GM19193 (cell line): ENCODE measurements around the gene ELOA.

Experiments
- POLR2A ChIP-seq: IDR thresholded peaks from 4 replicates; pipeline ENCODE4 v1.6.1; 2011; ENCODE audit not compliant: insufficient read depth, insufficient read length; ENCODE audit errors: extremely low read depth

The ELOA gene

DNA sequence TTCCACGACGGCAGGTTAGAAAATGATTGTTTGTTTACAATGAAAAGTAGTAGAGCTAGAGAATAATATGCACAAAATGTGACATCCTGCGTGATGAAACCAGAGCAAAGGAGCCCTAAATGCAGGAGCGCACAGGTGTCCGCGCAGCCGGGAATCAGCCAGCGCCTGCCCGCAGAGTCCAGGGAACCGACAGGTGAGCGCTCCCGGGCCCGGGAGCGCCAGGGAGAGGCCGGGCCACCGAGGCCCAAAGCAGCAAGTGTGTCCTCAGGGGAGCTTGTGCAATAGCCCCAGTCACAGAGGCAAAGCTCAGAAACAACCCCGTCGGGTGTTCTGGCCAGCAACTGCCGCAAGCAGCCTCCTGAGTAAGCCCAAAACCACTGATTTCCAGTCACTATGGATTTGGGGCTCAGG, 58.1 kb downstream of the ELOA start:
- TF ChIP-seq POLR2A, result no peak

DNA sequence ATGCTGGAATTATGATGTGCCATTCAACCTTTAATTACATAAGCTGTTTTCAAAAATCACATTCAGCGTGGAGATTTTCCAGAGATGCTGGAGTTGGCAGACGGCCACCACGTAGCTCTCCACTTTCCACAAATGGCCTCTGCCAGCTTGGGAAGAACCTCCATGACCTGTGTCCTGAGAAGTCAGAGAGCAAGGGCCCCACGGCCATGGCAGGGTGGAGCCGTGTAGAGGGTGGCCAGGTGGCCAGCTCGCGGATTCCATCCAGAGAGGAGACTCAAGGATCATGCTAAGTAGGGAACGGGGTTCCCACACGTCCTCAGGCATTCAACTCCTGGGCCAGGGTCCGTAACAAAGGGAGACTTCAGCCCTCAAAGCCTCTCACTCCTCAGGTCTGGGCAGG, 58.6 kb downstream of the ELOA start:
- TF ChIP-seq POLR2A, result no peak

DNA sequence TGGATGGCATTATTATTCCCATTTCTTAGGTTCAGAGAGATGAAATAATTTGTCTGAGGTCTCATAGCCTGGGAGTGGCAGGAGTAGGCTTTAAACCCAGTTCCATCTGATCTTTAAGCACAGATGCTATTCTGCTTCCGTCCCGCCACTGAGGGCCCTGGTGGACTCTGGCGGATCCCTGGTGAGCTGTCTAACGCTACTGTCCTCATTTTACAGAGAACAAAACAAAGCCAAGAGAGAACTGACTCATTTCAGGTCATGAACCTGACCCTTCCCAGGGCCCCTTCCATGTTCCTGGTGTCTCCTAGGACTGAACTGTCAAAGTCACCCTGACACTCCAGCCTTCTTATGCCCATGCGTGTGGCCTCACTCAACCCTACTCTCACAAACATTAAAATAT, 60.4 kb downstream of the ELOA start:
- TF ChIP-seq POLR2A, result no peak

DNA sequence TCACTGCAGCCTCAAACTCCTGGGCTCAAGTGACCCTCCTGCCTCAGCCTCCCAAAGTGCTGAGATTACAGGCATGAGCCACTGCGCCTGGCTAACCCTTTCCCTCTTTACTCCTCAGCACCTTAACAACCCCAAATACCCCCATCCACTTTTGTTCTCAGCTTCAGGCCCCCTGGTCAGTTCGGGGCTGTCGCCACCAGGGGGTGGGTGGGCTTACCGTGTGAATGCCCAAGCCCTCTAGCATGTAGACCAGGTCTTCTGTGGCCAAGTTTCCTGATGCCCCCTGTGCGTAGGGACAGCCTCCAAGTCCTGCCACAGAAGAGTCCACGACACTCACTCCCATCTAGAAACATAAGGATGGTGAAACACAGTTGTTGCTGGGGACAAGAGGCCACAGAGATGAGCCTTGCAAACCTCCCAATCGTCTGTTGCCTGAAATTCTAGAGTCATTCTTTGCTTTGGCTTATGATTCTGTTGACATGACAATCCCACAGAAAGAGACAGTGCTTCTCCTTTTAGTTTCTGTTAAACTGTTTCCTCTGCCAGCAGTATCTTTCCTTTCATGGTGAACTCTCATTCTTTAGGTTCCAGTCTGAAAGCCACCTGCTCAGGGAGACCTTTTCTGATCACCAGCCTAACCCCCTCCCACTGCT, 61.0 kb downstream of the ELOA start:
- no peak for TF ChIP-seq POLR2A

DNA sequence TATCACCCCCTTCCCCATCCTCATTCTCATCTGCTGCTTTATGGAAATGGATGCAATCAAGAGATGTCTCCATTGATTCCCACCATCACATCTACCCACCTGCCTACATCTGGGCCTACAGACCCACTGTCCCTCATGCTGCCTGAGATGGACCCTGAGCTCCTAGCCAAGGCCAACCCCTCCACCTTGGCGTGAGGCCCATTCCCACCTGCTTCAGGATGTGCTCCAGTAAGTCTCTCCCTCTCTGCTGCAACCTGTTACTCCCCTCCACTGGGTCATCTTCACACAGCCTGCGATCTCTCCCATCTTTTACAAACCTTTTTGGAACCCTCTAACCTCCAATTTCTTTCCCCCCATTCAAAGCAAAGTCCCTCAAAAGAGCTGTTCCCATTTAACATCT, 61.8 kb downstream of the ELOA start:
- no peak for TF ChIP-seq POLR2A

DNA sequence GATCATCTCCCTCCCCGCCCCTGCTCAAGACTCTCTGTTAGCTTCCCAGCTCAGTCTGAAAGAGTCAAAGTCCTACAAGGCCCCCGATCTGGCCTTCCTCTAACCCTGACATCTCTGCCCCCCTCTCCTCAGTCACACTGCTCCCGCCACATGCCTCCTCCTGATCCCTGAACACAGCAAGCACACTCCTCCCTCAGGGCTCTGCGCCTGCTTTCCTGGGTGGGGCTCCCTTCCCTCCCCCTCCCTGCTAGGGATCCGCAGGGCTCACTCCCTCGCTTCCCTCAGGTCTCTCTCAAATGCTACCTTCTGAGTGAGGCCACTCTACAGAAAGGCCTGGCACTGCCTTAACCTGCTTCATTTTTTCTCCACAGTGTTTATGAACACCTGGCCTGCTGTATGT, 63.0 kb downstream of the ELOA start:
- no peak for TF ChIP-seq POLR2A

DNA sequence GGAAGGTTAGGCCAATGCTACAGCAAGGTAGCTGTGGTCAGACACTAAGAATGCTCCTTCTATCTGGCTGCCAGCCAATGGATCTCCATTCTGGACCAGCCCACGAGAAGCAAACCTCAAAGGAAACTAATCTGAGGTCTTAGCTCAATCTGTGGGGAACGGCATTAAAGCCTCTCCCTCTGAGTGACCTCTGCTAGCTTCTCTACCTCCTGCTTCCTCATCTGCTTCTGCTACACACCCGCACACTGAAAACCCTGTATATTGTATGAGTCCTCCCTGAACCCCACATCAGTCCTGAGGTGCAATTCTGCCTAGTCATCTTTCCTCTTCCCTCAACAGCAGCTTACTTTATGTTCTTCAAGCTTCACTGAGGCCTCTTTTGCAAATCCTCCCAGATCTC, 64.2 kb downstream of the ELOA start:
- no peak for TF ChIP-seq POLR2A

DNA sequence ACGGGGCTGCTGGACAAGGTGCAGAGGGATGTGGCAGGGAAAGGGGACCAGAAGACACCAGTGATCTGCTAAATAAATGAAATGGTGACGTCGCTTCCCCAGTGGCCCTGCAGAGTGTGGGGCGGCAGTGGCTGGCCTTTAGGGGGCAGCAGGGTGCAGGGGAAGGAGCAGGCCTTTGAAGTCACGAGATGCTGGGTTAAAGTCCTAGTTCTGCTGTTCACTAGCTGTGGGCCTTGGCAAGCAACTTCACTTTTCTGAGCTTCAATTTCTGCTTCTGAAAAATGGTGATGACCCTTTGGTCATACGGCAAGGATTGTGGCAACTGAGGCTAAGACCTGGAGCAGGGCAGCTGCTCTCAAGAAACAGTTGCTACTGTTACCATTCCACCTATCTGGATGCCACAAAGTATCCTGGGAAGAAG, 66.5 kb downstream of the ELOA start:
- no peak for TF ChIP-seq POLR2A

DNA sequence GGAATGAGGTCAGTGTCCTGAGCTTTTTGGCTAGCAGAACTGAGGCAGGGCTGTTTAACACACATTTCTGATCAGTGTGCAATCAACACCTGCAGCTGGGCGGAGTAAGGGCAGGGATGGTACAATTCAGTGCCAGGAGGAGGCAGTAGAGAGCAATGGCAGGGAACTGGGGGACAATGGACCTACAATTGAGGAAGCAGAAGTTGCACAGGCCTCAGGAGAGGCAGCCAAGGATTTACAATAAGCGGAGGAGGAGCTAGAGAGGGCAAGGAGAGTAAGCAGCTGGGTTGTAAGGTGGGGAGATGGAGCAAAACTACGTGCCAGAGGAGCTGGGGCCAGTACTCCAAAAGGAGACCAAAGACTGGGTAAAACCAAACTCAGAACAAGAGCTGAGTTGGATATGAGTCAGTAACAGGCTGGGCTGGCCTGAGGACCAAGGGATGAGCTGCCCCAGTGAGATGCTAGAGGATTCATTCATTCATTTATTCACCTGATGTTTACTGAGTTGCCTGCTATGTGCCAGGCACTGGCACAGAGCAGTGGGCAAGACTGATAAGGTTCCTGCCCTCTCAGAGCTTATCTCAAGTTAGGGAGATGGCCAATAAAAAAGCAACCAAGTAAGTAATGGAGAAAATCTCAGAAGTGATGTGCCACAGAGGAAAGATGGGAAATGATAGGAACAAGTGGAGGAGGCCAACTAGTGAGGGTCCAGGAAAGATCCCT, 67.7 kb downstream of the ELOA start:
- TF ChIP-seq POLR2A, result no peak
